Endothelial cell of umbilical vein (primary cell): ENCODE measurements around the gene CCNE1.

Experiments used
- EZH2 ChIP-seq: IDR thresholded peaks from 2 replicates; pipeline ENCODE4 v1.6.1; 2012; ENCODE audit warnings: borderline replicate concordance, low read depth, mild to moderate bottlenecking, moderate library complexity, low read length, inconsistent platforms; ENCODE audit not compliant: severe bottlenecking
- FOS ChIP-seq: IDR thresholded peaks from 2 replicates; pipeline ENCODE4 v1.6.1; 2011; ENCODE audit warnings: mild to moderate bottlenecking, low read length, moderate library complexity, borderline replicate concordance; ENCODE audit not compliant: insufficient read depth
- GATA2 ChIP-seq: IDR thresholded peaks from 2 replicates; pipeline ENCODE4 v1.7.0; 2011; ENCODE audit warnings: low read depth, mild to moderate bottlenecking, moderate library complexity, mixed read lengths, low read length; ENCODE audit not compliant: insufficient read length, insufficient read depth
- JUN ChIP-seq: IDR thresholded peaks from 2 replicates; pipeline ENCODE4 v1.6.1; 2011; ENCODE audit warnings: borderline replicate concordance, low read depth; ENCODE audit not compliant: insufficient read length, insufficient read depth
- MYC ChIP-seq: IDR thresholded peaks from one replicate; pipeline ENCODE4 v1.6.1; 2011; ENCODE audit warnings: mild to moderate bottlenecking, low read depth, low read length
- POLR2A ChIP-seq: IDR thresholded peaks from 2 replicates; pipeline ENCODE4 v1.6.1; 2012; ENCODE audit warnings: low read depth, mild to moderate bottlenecking, control low read depth, low read length
- POLR2AphosphoS5 ChIP-seq: IDR thresholded peaks from 2 replicates; pipeline ENCODE4 v1.6.1; 2012; ENCODE audit warnings: low read depth, mild to moderate bottlenecking, control low read depth, low read length, moderate library complexity; ENCODE audit not compliant: insufficient read depth
- TF ChIP-seq, protein P1 (sequence below), 2 donors: IDR thresholded peaks; 1 replicate in 1 of 2; 2 replicates in 1 of 2; pipeline ENCODE4 v1.5.1; 2011; ENCODE audit warnings: low read length in 2 of 2, mild to moderate bottlenecking in 2 of 2, moderate library complexity in 2 of 2, control low read depth in 1 of 2, inconsistent platforms in 1 of 2, low read depth in 1 of 2; ENCODE audit not compliant: insufficient read depth in 1 of 2; ENCODE audit errors: extremely low read depth in 1 of 2
- TF ChIP-seq, protein P2 (sequence below): IDR thresholded peaks from 2 replicates; pipeline ENCODE4 v1.6.1; 2011; ENCODE audit not compliant: insufficient read depth, insufficient read length

GRCh38 chr19:29806098-29806866, 5.5 kb upstream of the CCNE1 start:
- TF ChIP-seq, protein P1, sequence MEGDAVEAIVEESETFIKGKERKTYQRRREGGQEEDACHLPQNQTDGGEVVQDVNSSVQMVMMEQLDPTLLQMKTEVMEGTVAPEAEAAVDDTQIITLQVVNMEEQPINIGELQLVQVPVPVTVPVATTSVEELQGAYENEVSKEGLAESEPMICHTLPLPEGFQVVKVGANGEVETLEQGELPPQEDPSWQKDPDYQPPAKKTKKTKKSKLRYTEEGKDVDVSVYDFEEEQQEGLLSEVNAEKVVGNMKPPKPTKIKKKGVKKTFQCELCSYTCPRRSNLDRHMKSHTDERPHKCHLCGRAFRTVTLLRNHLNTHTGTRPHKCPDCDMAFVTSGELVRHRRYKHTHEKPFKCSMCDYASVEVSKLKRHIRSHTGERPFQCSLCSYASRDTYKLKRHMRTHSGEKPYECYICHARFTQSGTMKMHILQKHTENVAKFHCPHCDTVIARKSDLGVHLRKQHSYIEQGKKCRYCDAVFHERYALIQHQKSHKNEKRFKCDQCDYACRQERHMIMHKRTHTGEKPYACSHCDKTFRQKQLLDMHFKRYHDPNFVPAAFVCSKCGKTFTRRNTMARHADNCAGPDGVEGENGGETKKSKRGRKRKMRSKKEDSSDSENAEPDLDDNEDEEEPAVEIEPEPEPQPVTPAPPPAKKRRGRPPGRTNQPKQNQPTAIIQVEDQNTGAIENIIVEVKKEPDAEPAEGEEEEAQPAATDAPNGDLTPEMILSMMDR (IDR thresholded peaks at IDR 0.05; ENCODE audit: extremely low read depth in 1 of 2, insufficient read depth in 1 of 2, low read depth in 1 of 2, low read length in 2 of 2), result no peak
- TF ChIP-seq POLR2A, result no peak
- TF ChIP-seq POLR2AphosphoS5, result no peak
- TF ChIP-seq, protein P2, sequence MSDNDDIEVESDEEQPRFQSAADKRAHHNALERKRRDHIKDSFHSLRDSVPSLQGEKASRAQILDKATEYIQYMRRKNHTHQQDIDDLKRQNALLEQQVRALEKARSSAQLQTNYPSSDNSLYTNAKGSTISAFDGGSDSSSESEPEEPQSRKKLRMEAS, result no peak
- no peak for TF ChIP-seq MYC
- no peak for TF ChIP-seq EZH2
- TF ChIP-seq JUN, result no peak
- TF ChIP-seq FOS, result no peak
- TF ChIP-seq GATA2, result no peak
